T-cell (primary cell): ENCODE results near the gene SPDYE3. TPM values are rescaled to one million over a fixed set of nuclear protein-coding genes. Genes with fewer than 3 reads are reported as not detected.

Source experiments
- ATAC-seq, 4 experiments: fragments of 200-7000 bp in 3 of 4; fragments of 150-1000 bp in 1 of 4; cut with Tn5 transposase; replicated peaks in 1 of 4; 1 replicate in 3 of 4; 2 replicates in 1 of 4; pipeline ENCODE4 v1.10.0; 2021; ENCODE audit warnings: moderate library complexity in 3 of 4, mild to moderate bottlenecking in 2 of 4, moderate number of reproducible peaks in 1 of 4
- CTCF ChIA-PET, 2 donors: fragments of 300-600 bp; sonication (Branson Sonifier 250); formaldehyde crosslinking; loops; one replicate each; lab custom pipeline; 2022; ENCODE audit warnings: antibody characterized with exemption in 2 of 2; lab: Charles Lee
- POLR2A ChIA-PET, 2 donors: fragments of 300-600 bp; sonication (Branson Sonifier 250); formaldehyde crosslinking; loops; one replicate each; lab custom pipeline; 2022; ENCODE audit warnings: antibody characterized with exemption in 2 of 2; lab: Charles Lee
- DNase-seq, 35 experiments: peaks; one replicate each; pipeline versions ENCODE4 v3.0.0 to v3.0.0-alpha.2; 2013 to 2023
- H3K27ac ChIP-seq: one replicate; pipeline ENCODE4 v1.5.1; 2013; ENCODE audit warnings: low read length
- H3K27me3 ChIP-seq, 2 experiments: replicated peaks in 1 of 2; 1 replicate in 1 of 2; 2 replicates in 1 of 2; pipeline versions ENCODE4 v1.6.1 to v1.7.0; 2013; ENCODE audit warnings: low read length in 1 of 2, mixed read lengths in 1 of 2; ENCODE audit not compliant: control insufficient read depth in 2 of 2, insufficient read depth in 2 of 2; ENCODE audit errors: extremely low read depth in 1 of 2
- H3K36me3 ChIP-seq, 2 donors: 1 replicate in 1 of 2; 2 replicates in 1 of 2; pipeline versions ENCODE4 v1.6.1 to v1.7.0; 2013; ENCODE audit warnings: low read length in 1 of 2; ENCODE audit not compliant: control insufficient read depth in 2 of 2, insufficient read depth in 1 of 2; ENCODE audit errors: extremely low read depth in 1 of 2
- H3K4me1 ChIP-seq, 2 experiments: 1 replicate in 1 of 2; 2 replicates in 1 of 2; pipeline versions ENCODE4 v1.6.1 to v1.7.0; 2013; ENCODE audit warnings: low read length in 2 of 2, mixed read lengths in 1 of 2; ENCODE audit not compliant: insufficient read depth in 2 of 2, control insufficient read depth in 1 of 2; ENCODE audit errors: extremely low read depth in 1 of 2
- H3K4me3 ChIP-seq, 2 donors: 1 replicate in 1 of 2; 2 replicates in 1 of 2; pipeline versions ENCODE4 v1.5.1 to v1.7.0; 2013; ENCODE audit warnings: mild to moderate bottlenecking in 2 of 2, low read length in 1 of 2, moderate library complexity in 1 of 2; ENCODE audit not compliant: control insufficient read depth in 1 of 2; ENCODE audit errors: extremely low read depth in 1 of 2
- H3K9me3 ChIP-seq: 2 replicates; pipeline ENCODE4 v1.7.0; 2013
- H3K27ac Mint-ChIP-seq, 2 donors: one replicate each; pipeline ENCODE4 v1.8.0; 2020 to 2021; ENCODE audit warnings: mild to moderate bottlenecking in 2 of 2, mixed read lengths in 2 of 2
- H3K27me3 Mint-ChIP-seq, 2 donors: one replicate each; pipeline ENCODE4 v1.8.0; 2021 to 2022; ENCODE audit warnings: mixed read lengths in 2 of 2
- H3K36me3 Mint-ChIP-seq: one replicate; pipeline ENCODE4 v1.8.0; 2021; ENCODE audit warnings: mixed read lengths
- H3K4me1 Mint-ChIP-seq, 3 donors: one replicate each; pipeline ENCODE4 v1.8.0; 2020 to 2022; ENCODE audit warnings: mixed read lengths in 3 of 3, mild to moderate bottlenecking in 1 of 3
- H3K4me3 Mint-ChIP-seq, 3 donors: one replicate each; pipeline ENCODE4 v1.8.0; 2020 to 2022; ENCODE audit warnings: mild to moderate bottlenecking in 3 of 3, mixed read lengths in 3 of 3, moderate library complexity in 3 of 3
- H3K9me3 Mint-ChIP-seq, 3 donors: one replicate each; pipeline ENCODE4 v1.8.0; 2020 to 2022; ENCODE audit warnings: mixed read lengths in 3 of 3
- WGBS: methylation state at CpG from one replicate; pipeline ENCODE4 v1.1.5; 2013; ENCODE audit warnings: missing lambda C conversion rate; ENCODE audit not compliant: insufficient coverage; 5-methylcytosine and 5-hydroxymethylcytosine counted together
- total RNA-seq, 35 experiments: library from RNA in 6 of 35; stranded (reverse) in 6 of 35; fragments of 120-200 nt in 1 of 35; gene quantifications; one replicate each; pipeline versions ENCODE4 v1.2.1 to v1.2.4 and lab custom pipeline; 2013 to 2026

The SPDYE3 gene
- total RNA-seq, 5 donors from 2014 or later (not counting 1 experiment from before 2014, with no cell fraction given): not detected

DNA sequence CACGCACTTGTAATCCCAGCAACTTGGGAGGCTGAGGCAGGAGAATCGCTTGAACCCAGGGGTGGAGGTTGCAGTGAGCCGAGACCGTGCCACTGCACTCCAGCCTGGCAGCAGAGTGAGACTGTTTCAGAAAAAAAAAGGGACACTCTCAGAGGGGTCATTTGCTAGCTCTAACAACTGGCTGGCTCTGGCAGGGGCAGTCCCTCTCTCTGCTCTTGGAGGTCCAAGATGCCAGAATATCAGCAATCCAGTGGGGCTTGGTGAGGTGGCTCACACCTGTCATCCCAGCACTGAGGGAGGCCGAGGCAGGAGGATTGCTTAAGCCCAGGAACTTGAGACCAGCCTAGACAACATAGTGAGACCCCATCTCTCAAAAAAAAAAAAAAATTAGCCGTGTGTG is 63.2 kb downstream of the SPDYE3 start:
- Mint-ChIP-seq H3K9me3 (no peaks in the 10 kb centered on the region), H3K4me3 (no peak overlapping the region), H3K4me1 (peaks cover 24 to 40% (median 34%) of the 10 kb centered on the region in 3 donors), H3K27me3 (no peaks in the 10 kb centered on the region), H3K27ac (no peak overlapping the region), H3K36me3 (peaks cover 13% of the 10 kb centered on the region)
- DNase-seq (no peak), ATAC-seq (no peak)
- no peak overlapping the region for H3K27ac ChIP-seq
- 91% methylated on average over 4 of the region's 6 CpGs for WGBS
- CTCF ChIA-PET: no interaction called here
- H3K27me3 ChIP-seq: no peaks in the 10 kb centered on the region
- H3K4me1 ChIP-seq: peaks cover 0 to 45% of the 10 kb centered on the region in 2 experiments
- no peak overlapping the region for H3K4me3 ChIP-seq
- no peaks in the 10 kb centered on the region for H3K9me3 ChIP-seq
- peaks cover 7 to 8% of the 10 kb centered on the region in 2 donors for H3K36me3 ChIP-seq
- POLR2A ChIA-PET: interaction anchor here in 1 of 2 donors (0.7 kb wide), 1 partner anchor 272 kb away, joined by 4 read pairs; no protein-coding TSS in a partner anchor

DNA sequence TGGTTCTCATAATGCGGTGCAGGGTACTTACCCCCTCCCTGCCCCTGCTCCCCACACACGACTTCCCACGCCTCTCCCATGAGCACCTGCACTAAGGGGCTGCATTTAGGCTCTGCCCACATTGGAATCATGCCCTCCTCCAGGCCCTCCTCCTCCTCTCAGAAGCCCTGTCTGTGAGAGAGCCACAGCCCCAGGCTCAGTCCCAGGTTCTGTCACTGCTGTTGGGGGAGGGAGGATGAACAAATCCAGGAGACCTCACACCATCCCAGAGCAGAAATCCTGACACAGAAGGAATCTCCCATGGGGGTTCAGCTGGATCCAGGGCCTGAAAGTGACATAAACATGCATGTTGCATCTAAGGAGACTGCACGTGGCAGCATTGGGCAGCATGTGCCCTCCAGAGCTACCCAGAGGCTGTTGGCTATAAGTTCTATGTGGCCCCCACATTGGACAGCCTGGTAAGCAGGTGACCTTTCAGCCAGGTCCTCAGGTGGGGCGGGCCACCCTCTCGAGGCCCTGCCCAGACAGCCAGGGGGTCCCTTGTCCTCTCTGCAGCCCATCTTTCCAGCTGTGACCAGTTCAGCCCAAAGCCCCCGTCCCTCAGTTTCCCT is 64.2 kb downstream of the SPDYE3 start:
- Mint-ChIP-seq H3K4me3 (no peak overlapping the region), H3K27ac (no peak overlapping the region), H3K9me3 (no peaks in the 10 kb centered on the region), H3K36me3 (peaks cover 7% of the 10 kb centered on the region), H3K27me3 (no peaks in the 10 kb centered on the region), H3K4me1 (peaks cover 17 to 32% (median 26%) of the 10 kb centered on the region in 3 donors)
- Histone ChIP-seq H3K4me1 (peaks cover 0 to 36% of the 10 kb centered on the region in 2 experiments), H3K9me3 (no peaks in the 10 kb centered on the region), H3K27ac (no peak overlapping the region), H3K36me3 (peaks cover 7 to 8% of the 10 kb centered on the region in 2 donors), H3K4me3 (no peak overlapping the region), H3K27me3 (no peaks in the 10 kb centered on the region)
- DNase-seq (no peak), ATAC-seq (no peak)
- ChIA-PET CTCF (no interaction called here), POLR2A (no interaction called here)
- WGBS: 71% methylated on average over 4 of the region's 7 CpGs

Other genes with a start within 250 kb of the SPDYE3 start
- 10 to 100 TPM; 31.7 to 39.2 (median 35.4) TPM for gene ZNF3, start 226.0 kb upstream of the SPDYE3 start, total RNA-seq
- gene COPS6, start 218.7 kb upstream of the SPDYE3 start, total RNA-seq: 10 to 100 TPM; 67.1 to 71.1 (median 68.3) TPM
- 100 to 1,000 TPM in 4 of 5 donors, 10 to 100 TPM in 1; 95.2 to 181 (median 164) TPM for gene MCM7, start 206.3 kb upstream of the SPDYE3 start, total RNA-seq
- gene AP4M1, start 206.1 kb upstream of the SPDYE3 start, total RNA-seq: 10 to 100 TPM in 3 of 5 donors, 1 to 10 TPM in 2; 5.5 to 18.7 (median 11.6) TPM
- gene TAF6, start 188.3 kb upstream of the SPDYE3 start, total RNA-seq: 10 to 100 TPM; 44.1 to 73.5 (median 61.3) TPM
- 10 to 100 TPM; 23.9 to 90.0 (median 79.6) TPM for gene CNPY4, start 188.1 kb upstream of the SPDYE3 start, total RNA-seq
- 1 to 10 TPM; 3.2 to 8.6 (median 5.3) TPM for gene MBLAC1, start 180.7 kb upstream of the SPDYE3 start, total RNA-seq
- gene LAMTOR4, start 158.8 kb upstream of the SPDYE3 start, total RNA-seq: 100 to 1,000 TPM; 140 to 216 (median 187) TPM
- 10 to 100 TPM; 52.0 to 97.2 (median 79.0) TPM for gene TRAPPC14, start 149.0 kb upstream of the SPDYE3 start, total RNA-seq
- 10 to 100 TPM; 10.5 to 29.7 (median 18.0) TPM for gene GAL3ST4, start 139.1 kb upstream of the SPDYE3 start, total RNA-seq
- 10 to 100 TPM; 12.4 to 37.0 (median 26.3) TPM for gene GPC2, start 130.3 kb upstream of the SPDYE3 start, total RNA-seq
- gene STAG3, start 129.8 kb upstream of the SPDYE3 start, total RNA-seq: 1 to 10 TPM; 4.8 to 8.7 (median 7.3) TPM
- 10 to 100 TPM; 45.0 to 96.8 (median 78.0) TPM for gene PVRIG, start 87.8 kb upstream of the SPDYE3 start, total RNA-seq
- gene PILRB, start 50.4 kb downstream of the SPDYE3 start, total RNA-seq: 100 to 1,000 TPM in 3 of 5 donors, 10 to 100 TPM in 2; 91.2 to 117 (median 102) TPM
- gene PILRA, start 65.8 kb downstream of the SPDYE3 start, total RNA-seq: 10 to 100 TPM in 2 of 5 donors, 1 to 10 TPM in 3; 3.7 to 19.3 (median 7.1) TPM
- gene ZCWPW1, start 121.0 kb downstream of the SPDYE3 start, total RNA-seq: 10 to 100 TPM in 3 of 5 donors, 1 to 10 TPM in 2; 6.9 to 13.9 (median 12.0) TPM
- gene MEPCE, start 122.1 kb downstream of the SPDYE3 start, total RNA-seq: 10 to 100 TPM; 50.6 to 63.2 (median 60.3) TPM
- gene PPP1R35, start 128.8 kb downstream of the SPDYE3 start, total RNA-seq: 100 to 1,000 TPM in 2 of 5 donors, 10 to 100 TPM in 3; 32.8 to 117 (median 98.6) TPM
- 1 to 10 TPM; 1.3 to 4.0 (median 3.3) TPM for gene SPACDR, start 156.6 kb downstream of the SPDYE3 start, total RNA-seq
- gene TSC22D4, start 171.5 kb downstream of the SPDYE3 start, total RNA-seq: 100 to 1,000 TPM in 4 of 5 donors, 10 to 100 TPM in 1; 85.2 to 160 (median 148) TPM
- 1 to 10 TPM in 2 of 5 donors, under 1 TPM in 3; 0.50 to 1.4 (median 0.99) TPM for gene NYAP1, start 176.2 kb downstream of the SPDYE3 start, total RNA-seq
- gene AGFG2, start 231.5 kb downstream of the SPDYE3 start, total RNA-seq: 10 to 100 TPM; 26.2 to 54.6 (median 40.2) TPM